ENCODE data around the gene TRIM43B.
"Not testable (repeated sequence)": the region's sequence is repeated elsewhere in the genome, so short reads cannot be mapped to it uniquely, and the experiment has no call there.

TRIM43B gene

DNA sequence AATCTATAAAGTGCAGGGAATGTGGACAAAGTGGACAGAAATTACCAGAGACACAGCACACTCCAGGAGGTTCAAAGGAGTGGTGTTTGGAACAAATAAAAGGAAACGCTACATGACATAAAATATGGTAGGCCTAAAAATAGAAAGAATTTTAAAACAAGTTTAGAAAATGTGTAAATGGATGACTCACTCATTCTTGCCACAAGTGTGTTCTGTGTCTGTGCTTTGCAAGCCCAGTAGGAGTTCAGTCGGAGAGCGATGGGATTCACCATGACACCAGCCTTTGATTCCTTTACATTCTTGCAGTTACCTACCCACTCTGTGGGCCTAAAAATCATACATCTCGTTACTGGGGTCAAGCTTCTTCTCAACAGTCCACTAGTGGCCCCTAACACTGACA, 51.2 kb downstream of the TRIM43B start:
- DNase-seq: not testable (repeated sequence)

DNA sequence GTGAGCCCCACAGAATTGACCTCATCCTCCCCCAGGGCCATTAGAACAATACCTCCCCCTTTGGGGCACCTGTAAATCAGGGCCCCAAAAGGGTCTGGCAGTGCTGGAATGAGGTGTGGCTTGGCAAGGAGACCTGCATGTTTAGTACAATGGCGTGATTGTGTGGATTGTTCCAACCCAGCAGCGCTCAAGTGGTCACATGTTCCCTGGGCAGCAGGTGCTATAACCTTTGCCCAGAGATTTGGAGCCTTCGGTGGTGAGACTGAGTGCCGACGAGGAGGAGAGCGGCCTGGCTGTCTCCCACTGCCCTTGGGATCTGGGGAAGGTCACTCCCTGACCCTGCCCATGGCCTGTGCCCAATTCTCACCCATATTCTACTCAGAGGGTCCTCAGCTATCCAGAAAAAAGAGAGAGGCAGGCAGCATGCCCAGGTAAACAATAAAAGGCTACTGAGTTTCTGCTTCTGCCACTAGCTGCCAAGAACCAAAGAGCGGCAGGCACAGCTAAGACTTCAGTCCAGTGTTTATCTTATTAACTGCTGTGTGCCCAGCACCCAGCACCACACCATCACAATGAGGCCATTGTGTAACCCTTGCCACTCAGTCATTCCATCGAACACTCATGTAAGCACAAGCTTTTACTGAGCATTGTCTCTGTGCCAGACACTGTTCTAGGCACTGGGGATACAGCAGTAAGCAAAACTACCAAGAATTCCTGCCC, 54.6 kb downstream of the TRIM43B start:
- DNase-seq: not testable (repeated sequence)

DNA sequence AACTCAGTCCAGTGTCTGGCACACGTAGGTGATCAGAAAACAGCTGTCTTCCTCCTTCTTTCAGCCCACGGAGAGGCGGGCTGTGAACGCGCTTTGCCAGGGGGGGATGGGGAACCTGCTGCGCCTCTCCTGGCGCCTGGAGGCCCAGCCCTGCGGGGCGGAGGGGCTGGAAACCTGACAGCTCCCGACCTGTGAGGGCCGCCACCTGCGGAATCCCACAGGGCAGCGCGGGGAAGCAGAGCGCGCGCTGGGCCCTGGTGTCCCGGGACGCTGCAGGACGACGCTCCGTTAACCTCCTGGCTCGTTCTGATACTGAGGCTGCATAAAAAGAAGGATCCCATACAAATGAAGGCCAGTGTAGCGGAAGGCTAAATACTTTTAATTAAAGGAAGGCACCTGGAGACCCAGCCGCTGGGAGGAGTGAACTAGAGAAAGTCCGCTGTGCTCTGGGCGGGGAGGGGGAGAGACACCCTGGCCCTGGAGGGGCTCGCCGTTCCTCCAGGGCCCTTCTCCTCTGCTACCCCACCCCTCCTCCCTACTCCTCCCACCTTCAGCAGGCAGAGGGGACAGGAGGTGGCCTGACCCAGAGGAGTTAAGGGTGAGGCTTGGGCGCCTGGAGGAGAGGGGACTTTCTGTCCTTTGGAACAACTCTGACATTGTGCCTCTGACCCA, 57.2 kb downstream of the TRIM43B start:
- not testable (repeated sequence) for DNase-seq

Data from activated CD8-positive, alpha-beta memory T cell treated with anti-CD3 and anti-CD28 coated beads for 24 hours (primary cell).